Stimulated activated CD4-positive, alpha-beta T cell treated with anti-CD3 and anti-CD28 coated beads, Interleukin-15, amount 100 ng/mL, for 24 hours (primary cell): ENCODE results near the gene PLCB1.

ENCODE experiments used
- DNase-seq: peaks from one replicate; pipeline ENCODE4 v3.0.0-alpha.2; 2020

PLCB1 gene

GRCh38 chr20:8213270-8213669, 81.2 kb downstream of the PLCB1 start:
- no peak for DNase-seq

DNA sequence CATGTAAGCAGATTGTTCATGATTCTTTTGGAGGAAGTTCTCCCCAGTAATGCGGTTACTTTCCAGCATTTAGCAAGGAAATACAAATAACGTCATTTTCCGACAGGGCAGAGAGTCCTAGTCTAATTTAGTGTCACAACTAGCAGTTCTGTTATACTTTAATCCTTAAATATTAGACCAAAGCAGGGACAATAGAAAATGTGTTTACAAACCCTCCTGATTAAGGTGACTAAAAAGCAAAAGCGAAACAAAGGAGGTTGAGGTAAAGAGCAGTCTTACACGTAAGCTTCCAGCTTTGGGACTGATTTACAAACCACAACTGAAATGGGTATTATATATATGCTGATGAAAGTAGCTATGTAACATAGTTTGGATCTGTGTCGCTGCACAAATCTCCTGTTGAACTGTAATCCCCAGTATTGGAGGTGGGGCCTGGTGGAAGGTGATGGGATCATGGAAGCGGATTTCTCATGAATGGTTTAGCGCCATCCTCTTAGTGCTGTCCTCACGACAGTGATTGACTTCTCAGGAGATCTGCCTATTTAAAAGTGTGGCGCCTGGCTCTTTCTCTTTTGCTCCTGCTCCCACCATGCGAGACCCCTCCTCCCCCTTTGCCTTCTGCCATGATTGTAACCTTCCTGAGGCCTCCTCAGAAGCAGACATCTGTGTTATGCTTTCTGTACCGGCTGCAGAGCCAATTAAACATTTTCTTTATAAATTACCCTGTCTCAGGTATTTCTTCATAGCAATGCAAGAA, 81.9 kb downstream of the PLCB1 start:
- DNase-seq: no peak

DNA sequence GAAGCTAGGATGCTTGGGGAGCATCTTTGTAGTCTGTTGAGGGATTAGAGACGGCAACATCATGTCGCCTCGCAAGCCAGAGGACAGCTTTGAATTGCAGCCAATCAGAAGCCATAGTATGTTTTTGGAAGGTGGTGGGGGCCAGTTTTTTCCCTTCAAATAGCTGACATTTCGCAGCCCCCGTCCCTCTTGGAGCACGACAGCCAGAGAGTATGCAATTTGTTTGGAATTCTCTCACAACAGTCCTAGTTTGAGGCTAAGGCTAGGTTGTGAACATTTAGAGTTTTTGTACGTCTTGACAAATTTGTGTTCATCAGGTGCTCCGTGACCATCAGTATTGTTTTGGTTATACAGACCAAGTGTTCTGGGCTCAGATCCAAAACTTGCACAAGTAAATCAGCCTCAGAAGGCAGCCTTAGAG, 83.3 kb downstream of the PLCB1 start:
- no peak for DNase-seq

GRCh38 chr20:8216375-8217200, 84.5 kb downstream of the PLCB1 start:
- DNase-seq: no peak

DNA sequence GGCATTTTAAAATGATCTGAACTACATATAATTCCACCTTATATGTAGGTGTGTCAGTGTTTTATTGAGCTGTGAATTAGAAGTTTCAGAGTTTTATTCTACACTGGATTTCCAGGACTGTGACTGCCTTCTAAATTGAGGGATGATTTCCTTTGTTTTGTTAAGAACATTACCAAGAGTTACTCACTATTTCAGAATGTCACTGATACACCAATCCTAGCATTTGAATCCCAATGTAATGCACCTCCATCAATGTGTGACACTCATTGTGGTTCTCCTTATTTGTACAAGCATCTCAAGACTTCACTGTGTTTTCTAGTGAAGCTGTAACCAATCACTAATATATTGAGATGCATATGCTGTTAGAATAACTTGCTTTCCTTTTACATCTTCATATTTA, 86.8 kb downstream of the PLCB1 start:
- no peak for DNase-seq

- no peak for DNase-seq
Observed at GRCh38 chr20:8219403-8219802, 87.3 kb downstream of the PLCB1 start.

DNA sequence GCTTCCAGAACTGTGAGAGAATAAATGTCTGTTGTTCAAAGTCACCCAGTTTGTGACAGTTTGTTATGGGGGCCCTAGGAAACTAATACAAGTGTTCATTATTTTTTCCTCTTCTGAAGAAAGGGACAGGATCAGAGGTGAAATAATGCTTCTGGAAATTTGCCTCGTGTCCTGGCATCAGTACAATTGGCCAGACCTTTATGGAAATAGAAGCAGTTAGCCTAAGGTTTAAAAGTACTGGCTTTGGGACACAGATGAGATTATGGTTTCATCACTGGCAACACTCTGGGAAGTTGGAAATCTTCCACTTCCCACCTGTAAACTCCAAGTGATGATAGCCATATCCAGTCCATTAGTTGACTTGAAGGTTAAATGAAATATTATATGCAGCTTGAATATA, 88.7 kb downstream of the PLCB1 start:
- no peak for DNase-seq

DNA sequence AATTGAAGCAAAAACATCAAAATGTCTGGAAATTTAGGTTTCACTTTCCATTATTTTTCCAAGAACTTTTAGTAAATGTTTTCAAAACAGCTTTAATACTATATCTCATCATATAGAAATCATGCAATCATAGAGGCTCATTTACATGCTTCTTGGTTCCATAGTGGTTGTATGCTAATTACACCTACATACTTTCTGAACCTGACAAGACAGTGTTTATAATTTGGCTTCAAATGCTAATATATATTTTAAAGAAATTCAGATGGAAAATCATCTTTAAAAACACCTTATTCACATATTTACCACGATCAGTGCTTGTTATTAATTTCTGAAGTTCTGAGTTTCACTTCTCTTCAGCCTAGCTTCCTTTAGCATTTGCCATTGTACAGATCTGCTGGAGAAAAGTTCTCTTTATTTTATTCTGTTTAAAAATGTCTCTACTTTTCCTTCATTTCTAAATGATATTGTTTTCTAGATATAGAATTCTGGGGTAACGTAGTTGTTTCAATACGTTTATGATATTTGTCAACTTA, 89.9 kb downstream of the PLCB1 start:
- DNase-seq: no peak

GRCh38 chr20:8223091-8223870, 91.2 kb downstream of the PLCB1 start:
- no peak for DNase-seq

GRCh38 chr20:8225658-8226057, 93.6 kb downstream of the PLCB1 start:
- DNase-seq: no peak

- DNase-seq: no peak
Observed at GRCh38 chr20:8226106-8226505, 94.0 kb downstream of the PLCB1 start.

DNA sequence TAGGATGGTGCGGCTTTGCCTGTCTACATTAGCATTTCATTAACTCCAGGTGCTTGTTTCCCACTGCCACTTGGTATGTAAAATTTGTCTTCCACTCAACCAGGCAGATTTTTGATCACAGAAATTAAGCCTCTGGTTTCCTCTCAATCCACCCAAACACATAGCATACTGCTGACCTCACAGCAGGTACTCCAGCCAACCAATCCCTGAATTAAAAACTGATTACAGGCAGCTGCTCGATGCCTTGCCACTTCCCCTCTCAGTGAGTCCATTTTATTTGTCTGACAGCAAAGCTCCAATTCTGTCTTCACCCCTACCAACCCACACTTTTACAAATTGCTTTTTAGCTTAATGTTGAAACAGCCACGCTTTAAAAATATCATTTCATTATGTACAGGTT, 95.2 kb downstream of the PLCB1 start:
- DNase-seq: no peak

DNA sequence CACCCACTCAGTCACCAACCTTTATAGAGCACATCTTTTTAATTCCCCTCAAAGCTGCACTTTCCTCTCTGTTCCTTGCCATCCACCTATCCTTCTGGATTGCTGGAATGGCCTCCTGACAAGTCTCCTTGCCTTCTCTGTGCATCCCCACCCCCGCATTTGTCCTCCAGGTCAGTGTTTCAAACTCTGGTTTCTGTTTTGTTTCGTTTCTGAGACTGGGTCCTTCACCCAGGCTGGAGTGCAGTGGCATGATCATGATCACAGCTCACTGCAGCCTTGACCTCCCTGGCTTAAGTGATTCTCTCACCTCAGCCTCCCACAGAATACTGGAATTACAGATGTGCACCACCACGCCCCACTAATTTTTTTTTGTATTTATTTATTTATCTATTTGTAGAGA, 96.2 kb downstream of the PLCB1 start:
- DNase-seq: no peak

DNA sequence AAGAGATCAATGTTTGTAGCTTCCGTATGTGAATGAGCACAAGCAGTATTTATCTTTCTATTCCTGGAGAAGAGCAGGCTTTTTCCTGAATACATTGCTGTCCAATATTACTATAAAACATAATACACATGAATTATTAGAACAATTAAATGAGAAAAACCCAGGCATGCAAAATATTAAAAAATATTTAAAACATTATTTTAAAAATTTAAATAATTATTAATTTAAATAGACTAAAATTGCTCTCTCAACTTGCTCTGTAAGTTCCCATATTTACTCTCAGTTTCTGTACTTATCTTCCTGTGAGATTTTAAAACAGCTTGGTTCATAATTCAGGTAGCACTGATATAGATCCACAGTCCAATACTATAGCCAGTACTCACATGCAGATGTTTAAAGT, 97.0 kb downstream of the PLCB1 start:
- DNase-seq: no peak

DNA sequence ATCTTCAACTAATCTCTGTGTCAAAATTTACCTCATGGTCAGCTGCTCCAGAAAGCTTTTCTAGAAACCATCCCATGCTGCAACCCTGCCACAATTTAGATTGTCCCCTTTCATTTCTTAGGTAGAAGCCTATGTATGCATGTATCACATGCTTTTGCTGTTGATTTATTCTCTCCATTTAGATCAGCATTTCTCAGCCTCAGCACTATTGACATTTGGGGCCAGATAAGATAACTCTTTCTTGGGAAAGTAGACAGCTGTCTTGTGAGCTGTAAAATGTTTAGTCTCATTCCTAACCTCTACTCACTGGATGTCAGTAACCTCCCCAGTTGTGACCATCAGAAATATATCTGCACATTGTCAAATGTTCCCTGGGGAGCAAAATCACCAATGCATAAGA, 99.0 kb downstream of the PLCB1 start:
- no peak for DNase-seq

- DNase-seq: no peak
Observed at GRCh38 chr20:8232332-8232731, 100.3 kb downstream of the PLCB1 start.

- DNase-seq: no peak
Observed at GRCh38 chr20:8234580-8234979, 102.5 kb downstream of the PLCB1 start.

GRCh38 chr20:8242066-8242465, 110.0 kb downstream of the PLCB1 start:
- no peak for DNase-seq

DNA sequence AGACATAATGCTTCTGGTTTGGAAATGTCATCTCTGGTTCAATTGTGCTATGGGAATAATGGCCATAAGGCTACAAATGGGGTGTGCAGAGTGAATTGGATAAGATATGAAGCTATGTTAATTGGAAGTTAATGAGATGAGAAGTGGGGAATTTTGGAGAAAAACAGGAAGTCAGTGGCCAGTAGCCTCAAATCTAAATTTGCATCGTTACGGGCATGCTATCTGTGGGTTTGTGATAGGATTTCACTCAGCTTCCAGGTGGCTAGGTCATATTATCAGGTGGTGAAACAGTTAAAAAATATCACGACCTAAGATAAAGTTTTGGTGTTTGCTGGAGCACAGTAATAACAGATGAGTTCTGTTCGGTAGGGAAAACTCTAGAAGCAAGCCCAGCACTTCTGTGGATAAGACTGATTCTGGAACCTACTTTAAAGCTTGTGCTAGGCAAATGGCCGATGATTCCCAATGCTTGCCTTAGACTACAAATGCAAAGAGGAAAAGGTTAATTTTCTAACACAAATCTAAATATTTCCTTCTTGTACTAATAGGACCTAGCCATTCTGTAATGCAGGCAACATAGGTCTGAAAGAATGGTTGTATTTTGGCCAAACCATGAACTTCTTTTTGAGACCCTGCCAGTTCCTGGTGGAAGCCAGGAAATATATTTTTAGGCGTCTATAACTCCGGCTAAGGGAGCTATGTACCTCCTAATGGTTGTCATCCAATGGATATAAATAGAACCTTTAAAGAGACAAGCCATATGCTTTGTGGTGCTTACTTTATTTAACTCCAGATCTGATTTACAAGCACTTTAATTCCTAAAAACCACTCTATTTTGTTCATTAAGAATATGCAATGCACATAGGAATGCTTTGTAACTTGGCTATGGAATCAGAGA, 111.0 kb downstream of the PLCB1 start:
- no peak for DNase-seq

GRCh38 chr20:8244637-8245036, 112.6 kb downstream of the PLCB1 start:
- DNase-seq: no peak

DNA sequence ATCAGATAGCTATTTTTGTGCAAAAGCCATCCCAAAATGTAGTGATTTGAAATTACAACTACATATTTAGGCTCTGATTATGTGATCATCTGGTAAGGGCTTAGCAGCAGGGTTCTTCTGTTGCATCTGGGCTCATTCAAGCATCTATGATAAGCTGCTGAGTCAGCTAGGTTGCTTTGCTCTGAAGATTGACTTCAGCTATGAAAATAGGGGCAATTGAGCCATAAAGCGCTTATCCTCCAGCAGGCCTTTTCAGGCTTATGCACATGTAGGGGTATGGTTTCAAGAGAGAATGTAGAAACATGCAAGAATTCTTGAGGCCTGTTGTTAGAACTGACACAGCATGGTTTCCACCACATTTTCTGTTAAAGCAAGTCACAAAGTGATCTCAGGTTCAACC, 114.1 kb downstream of the PLCB1 start:
- DNase-seq: no peak

DNA sequence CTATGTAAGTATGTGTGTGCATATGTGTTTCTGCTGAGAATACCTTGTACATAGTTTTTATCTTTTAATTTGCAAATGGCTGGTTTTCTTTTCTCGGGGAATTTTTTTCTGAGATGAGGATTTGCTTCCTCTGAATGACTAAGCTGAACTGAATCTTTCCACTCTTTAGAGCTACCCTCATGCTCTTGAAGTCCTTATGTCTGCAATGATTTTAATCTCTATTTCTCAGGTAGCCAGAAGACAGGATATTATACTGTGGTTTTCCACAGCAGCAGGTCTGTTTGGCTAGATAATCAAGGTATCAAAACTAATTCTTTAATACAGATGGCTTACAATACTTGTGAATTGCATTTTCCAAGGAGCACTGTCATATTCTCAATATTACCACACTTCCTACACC, 114.7 kb downstream of the PLCB1 start:
- DNase-seq: no peak
